ENCODE data around the gene UNC5B.

- TF ChIP-seq POLR2A (IDR thresholded peaks at IDR 0.05; ENCODE audit: low read depth, low read length): no peak
- TF ChIP-seq TAF1 (IDR thresholded peaks at IDR 0.05; ENCODE audit: borderline replicate concordance, low read depth, low read length): no peak
- no peak for TF ChIP-seq POLR2AphosphoS5 (IDR thresholded peaks at IDR 0.05; ENCODE audit: low read depth, low read length)
These were observed 33.3 kb downstream of the UNC5B start for GRCh38 chr10:71245420-71246325.
